Stimulated activated CD8-positive, alpha-beta memory T cell treated with anti-CD3 and anti-CD28 coated beads, Interleukin-12 subunit alpha, Interleukin-12 subunit beta, amount 100 ng/mL, for 4 hours (primary cell): ENCODE data around the gene CLEC3B.

Source experiments
- DNase-seq: peaks from one replicate; pipeline ENCODE4 v3.0.0-alpha.2; 2020; ENCODE audit warnings: low read depth

Gene CLEC3B

DNA sequence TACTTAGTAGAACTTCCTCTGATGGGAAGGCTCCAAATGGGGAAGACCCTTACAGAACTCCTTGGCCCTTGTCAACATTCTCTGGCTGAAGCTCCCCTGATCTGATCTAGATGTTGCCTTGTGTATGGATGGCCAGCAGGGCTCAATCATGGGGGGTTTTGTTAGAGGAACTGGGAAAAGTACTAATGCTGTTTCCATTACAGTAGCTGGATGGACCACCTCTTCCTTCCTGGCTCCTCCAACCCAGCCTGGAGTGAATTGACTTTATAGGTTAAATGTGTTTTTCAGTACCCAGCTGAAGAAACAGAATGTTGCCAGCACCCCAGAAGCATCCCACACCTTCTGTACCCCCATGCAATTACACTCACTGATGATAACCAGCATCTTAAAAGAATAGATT, 22.7 kb upstream of the CLEC3B start:
- no peak for DNase-seq

- no peak for DNase-seq
These were observed 22.2 kb upstream of the CLEC3B start for GRCh38 chr3:45003859-45004258.

GRCh38 chr3:45007091-45007490, 19.0 kb upstream of the CLEC3B start:
- DNase-seq = no peak

DNA sequence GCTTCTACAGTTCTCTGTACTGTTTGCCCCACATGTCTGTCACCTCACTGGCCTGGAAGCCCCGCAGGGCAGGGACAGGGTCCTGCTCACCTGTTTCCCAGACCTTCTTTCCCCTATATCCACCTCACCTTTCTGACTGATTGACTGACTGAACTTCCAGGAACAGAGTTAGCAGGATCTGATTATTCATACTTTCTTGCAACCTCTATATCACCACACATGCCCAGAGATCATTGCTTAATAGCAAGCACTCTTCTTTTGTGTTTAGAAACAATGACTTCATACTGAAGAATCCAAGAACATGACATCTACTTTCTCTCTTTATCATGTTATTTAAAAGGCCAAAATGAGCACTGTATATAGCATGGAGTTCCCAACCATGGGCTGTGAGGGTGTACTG, 18.0 kb upstream of the CLEC3B start:
- no peak for DNase-seq

DNA sequence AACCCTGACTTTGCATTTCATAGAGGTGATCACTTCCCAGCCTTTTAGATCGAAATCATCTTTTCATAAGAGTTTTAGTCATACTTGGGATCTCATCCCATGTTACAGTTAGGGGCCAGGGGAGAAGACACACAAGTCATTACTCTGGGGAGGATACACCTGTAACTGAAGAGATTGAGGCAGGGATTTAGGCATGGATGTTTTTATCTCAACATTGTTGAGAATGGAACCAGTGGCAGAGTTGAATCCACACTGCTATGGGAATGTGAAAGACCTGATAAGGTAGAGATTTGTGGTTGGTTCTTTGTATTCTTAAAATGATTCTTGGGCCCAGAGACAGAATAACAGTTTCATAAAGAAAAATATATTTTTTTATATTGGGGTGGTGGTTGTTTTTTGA, 16.2 kb upstream of the CLEC3B start:
- DNase-seq = no peak

GRCh38 chr3:45010811-45011333, 15.2 kb upstream of the CLEC3B start:
- no peak for DNase-seq

DNA sequence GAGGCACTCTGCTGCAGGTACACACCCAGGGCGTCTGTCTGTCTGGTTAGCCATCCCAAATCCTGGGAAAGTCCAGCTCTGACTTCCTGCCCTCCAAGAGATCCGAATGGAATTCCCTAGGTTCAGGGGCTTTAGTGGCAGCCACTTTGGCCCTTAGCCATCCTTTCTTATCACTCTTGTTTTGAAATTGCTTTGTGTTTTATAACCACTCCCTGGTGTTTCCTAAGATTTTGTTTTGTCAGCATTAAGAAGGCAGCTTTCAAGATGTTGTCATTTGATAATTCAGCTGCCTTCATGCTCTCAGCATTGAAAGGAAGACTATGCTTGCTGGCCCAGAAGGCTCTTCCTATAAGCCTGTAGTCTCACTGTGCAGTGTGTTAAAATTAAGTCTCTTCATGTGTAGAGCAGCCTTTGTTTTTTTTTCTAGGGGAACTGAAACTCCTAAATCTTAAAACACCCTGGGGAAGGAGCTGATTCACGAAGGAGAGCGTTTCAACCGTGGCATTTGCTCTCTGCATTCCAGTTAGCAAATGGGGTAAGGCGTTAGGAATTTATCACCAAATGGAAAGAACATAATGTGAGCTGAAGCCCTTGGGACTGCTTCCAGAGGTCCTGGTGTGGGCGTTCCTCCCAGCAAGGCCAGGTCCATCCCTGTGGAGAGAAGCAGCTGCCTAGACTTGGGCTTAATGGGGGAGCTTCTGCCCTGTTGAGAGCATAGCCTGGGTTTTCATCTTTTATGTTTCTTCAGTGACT, 14.2 kb upstream of the CLEC3B start:
- no peak for DNase-seq

- no peak for DNase-seq
These were observed 13.5 kb upstream of the CLEC3B start for GRCh38 chr3:45012577-45012976.

GRCh38 chr3:45016916-45017315, 9.2 kb upstream of the CLEC3B start:
- no peak for DNase-seq

- DNase-seq = no peak
These were observed 8.3 kb upstream of the CLEC3B start for GRCh38 chr3:45017821-45018220.

- no peak for DNase-seq
These were observed 5.6 kb upstream of the CLEC3B start for GRCh38 chr3:45020534-45020933.

DNA sequence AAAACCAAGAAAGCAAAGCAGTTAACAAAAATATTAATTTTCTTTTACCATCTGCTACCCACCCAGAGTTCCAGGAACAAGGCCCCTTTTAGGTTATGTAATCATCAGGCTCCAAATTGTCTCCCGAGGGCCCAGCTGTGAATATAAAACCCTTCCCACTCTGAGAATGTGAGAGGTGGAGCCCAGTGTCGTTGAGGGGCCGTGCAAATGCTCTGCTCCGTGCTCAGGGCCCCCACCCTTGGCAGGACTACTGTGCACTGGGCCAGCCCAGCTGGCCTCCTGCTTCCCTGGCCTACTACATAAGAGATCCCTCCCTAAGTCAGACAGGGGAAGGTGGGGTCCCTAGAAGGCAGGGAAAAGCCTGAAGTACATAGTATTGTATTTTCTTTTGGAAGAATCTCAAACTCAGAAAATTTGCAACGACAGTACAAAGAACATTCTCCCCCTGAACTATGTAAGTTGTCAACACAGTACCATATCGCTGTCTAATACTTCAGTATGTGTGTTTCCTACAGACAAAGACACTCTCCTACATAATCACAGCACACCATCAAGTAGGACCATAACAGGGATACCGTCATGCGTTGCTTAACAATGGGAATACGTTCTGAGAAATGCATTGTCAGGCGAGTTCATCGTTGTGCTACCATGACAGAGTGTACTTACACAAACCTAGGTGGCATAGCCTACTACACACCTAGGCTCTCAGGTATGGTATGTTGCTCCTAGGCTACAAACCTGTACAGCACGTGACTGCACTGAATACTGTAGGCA, 4.4 kb upstream of the CLEC3B start:
- DNase-seq = no peak

DNA sequence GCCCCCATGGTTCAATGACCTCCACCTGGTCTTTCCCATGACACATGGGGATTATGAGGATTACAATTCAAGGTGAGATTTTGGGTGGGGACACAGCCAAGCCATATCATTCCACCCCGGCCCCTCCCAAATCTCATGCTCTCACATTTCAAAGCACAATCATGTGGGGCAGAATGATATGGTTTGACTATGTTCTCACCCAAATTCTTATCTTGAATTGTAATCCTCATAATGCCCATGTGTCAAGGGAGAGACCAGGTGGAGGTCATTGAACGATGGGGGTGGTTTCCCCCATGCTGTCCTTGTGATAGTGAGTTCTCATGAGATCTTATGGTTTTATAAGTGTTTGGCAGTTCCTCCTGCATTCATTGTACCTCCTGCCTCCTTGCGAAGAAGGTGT, 2.4 kb upstream of the CLEC3B start:
- no peak for DNase-seq

- DNase-seq = no peak
These were observed 1.4 kb upstream of the CLEC3B start for GRCh38 chr3:45024542-45025255.

- no peak for DNase-seq
These were observed 854 bp downstream of the CLEC3B start for GRCh38 chr3:45026957-45027356.

DNA sequence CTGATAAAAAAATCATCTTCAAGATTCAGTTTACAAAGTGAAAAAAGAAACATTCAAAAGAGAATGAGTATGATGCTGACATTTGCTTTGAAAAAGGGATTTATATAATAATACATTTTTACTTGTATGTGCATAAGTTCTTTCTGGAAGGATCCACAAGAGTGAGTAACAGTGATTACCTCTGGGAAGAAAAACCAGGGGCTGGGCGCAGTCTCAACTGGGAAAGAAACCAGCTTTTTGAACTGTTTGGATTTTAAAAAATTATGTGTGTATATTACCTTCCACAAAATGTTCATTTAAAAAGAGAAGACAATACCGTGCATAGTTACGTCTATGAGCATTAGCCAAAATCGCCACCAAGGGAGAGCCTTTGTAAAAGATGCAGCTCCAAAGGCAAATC, 1.3 kb downstream of the CLEC3B start:
- no peak for DNase-seq

- DNase-seq = no peak
These were observed 3.1 kb downstream of the CLEC3B start for GRCh38 chr3:45029216-45029615.

- no peak for DNase-seq
These were observed 3.6 kb downstream of the CLEC3B start for GRCh38 chr3:45029661-45030060.

- DNase-seq = no peak
These were observed 5.4 kb downstream of the CLEC3B start for GRCh38 chr3:45031531-45031930.

GRCh38 chr3:45032113-45032512, 6.0 kb downstream of the CLEC3B start:
- DNase-seq = no peak

- no peak for DNase-seq
These were observed 7.7 kb downstream of the CLEC3B start for GRCh38 chr3:45033791-45034190.

- no peak for DNase-seq
These were observed 8.6 kb downstream of the CLEC3B start for GRCh38 chr3:45034612-45035252.
